Progenitor cell of endocrine pancreas (in vitro differentiated cells): ENCODE data around the gene RAPSN. TPM values are rescaled to one million over a fixed set of nuclear protein-coding genes. Genes with fewer than 3 reads are reported as not detected.

Experiments
- DNase-seq: peaks from one replicate; pipeline ENCODE4 v3.0.0; 2021; ENCODE audit warnings: low spot score; ENCODE audit not compliant: unreplicated experiment
- H3K27ac Mint-ChIP-seq: 2 replicates; pipeline ENCODE4 v1.8.0; 2021; ENCODE audit warnings: mild to moderate bottlenecking, moderate library complexity, mixed read lengths
- H3K27me3 Mint-ChIP-seq: 2 replicates; pipeline ENCODE4 v1.8.0; 2021; ENCODE audit warnings: mixed read lengths
- H3K36me3 Mint-ChIP-seq: 2 replicates; pipeline ENCODE4 v1.8.0; 2022; ENCODE audit warnings: mixed read lengths; ENCODE audit not compliant: insufficient read depth
- H3K4me1 Mint-ChIP-seq: 2 replicates; pipeline ENCODE4 v1.8.0; 2021; ENCODE audit warnings: low read depth, mixed read lengths
- H3K4me3 Mint-ChIP-seq: 2 replicates; pipeline ENCODE4 v1.8.0; 2021; ENCODE audit warnings: low read depth, mild to moderate bottlenecking, moderate library complexity, mixed read lengths
- H3K9me3 Mint-ChIP-seq: 2 replicates; pipeline ENCODE4 v1.8.0; 2021; ENCODE audit warnings: low read depth, mixed read lengths
- CTCF ChIP-seq: fragments of 200-600 bp; sonication (generic); IDR thresholded peaks from one replicate; pipeline ENCODE4 v1.5.0; 2021; ENCODE audit warnings: antibody characterized with exemption, mild to moderate bottlenecking; ENCODE audit not compliant: unreplicated experiment
- total RNA-seq: library from RNA; stranded (reverse); gene quantifications from 2 replicates; pipeline ENCODE4 v1.2.1, GENCODE V29; 2021

The RAPSN gene
- total RNA-seq, 1 donor from 2014 or later: 0.81 TPM

GRCh38 chr11:47442514-47442913 lies 6.4 kb downstream of the RAPSN start:
- Mint-ChIP-seq H3K9me3 (no peaks in the 10 kb centered on the region), H3K36me3 (no peaks in the 10 kb centered on the region), H3K4me3 (no peak overlapping the region), H3K4me1 (no peaks in the 10 kb centered on the region), H3K27ac (no peak overlapping the region), H3K27me3 (no peaks in the 10 kb centered on the region)
- no peak for DNase-seq
- no peak for TF ChIP-seq CTCF

GRCh38 chr11:47441421-47441820 lies 7.5 kb downstream of the RAPSN start:
- Mint-ChIP-seq H3K36me3 (no peaks in the 10 kb centered on the region), H3K27ac (no peak overlapping the region), H3K9me3 (no peaks in the 10 kb centered on the region), H3K4me3 (no peak overlapping the region), H3K4me1 (no peaks in the 10 kb centered on the region), H3K27me3 (no peaks in the 10 kb centered on the region)
- no peak for DNase-seq
- no peak for TF ChIP-seq CTCF

GRCh38 chr11:47440054-47440476 lies 8.9 kb downstream of the RAPSN start:
- Mint-ChIP-seq H3K9me3 (no peaks in the 10 kb centered on the region), H3K27me3 (no peaks in the 10 kb centered on the region), H3K36me3 (no peaks in the 10 kb centered on the region), H3K27ac (no peak overlapping the region), H3K4me3 (no peak overlapping the region), H3K4me1 (no peaks in the 10 kb centered on the region)
- no peak for DNase-seq
- no peak for TF ChIP-seq CTCF

- Mint-ChIP-seq H3K4me3 (no peak overlapping the region), H3K27ac (no peak overlapping the region), H3K36me3 (no peaks in the 10 kb centered on the region), H3K9me3 (no peaks in the 10 kb centered on the region), H3K4me1 (no peaks in the 10 kb centered on the region), H3K27me3 (no peaks in the 10 kb centered on the region)
- DNase-seq: no peak
- TF ChIP-seq CTCF: no peak
These were observed 10.2 kb downstream of the RAPSN start for GRCh38 chr11:47438721-47439120.

GRCh38 chr11:47437746-47438418 lies 11.1 kb downstream of the RAPSN start:
- TF ChIP-seq CTCF: no peak
- H3K4me1 Mint-ChIP-seq: no peaks in the 10 kb centered on the region
- no peaks in the 10 kb centered on the region for H3K36me3 Mint-ChIP-seq
- no peak overlapping the region for H3K27ac Mint-ChIP-seq
- no peak for DNase-seq
- H3K4me3 Mint-ChIP-seq: no peak overlapping the region
- H3K27me3 Mint-ChIP-seq: no peaks in the 10 kb centered on the region
- no peaks in the 10 kb centered on the region for H3K9me3 Mint-ChIP-seq
